Central memory CD4-positive, alpha-beta T cell (primary cell): ENCODE data around the gene BBX.

Experiments
- DNase-seq: peaks from one replicate; pipeline ENCODE4 v3.0.0; 2022
- total RNA-seq, 3 experiments: gene quantifications; one replicate each; lab custom pipeline; 2026; lab: John Stamatoyannopoulos, UW

The BBX gene
- 115 to 202 (median 148) reads per million in 3 experiments for total RNA-seq

DNA sequence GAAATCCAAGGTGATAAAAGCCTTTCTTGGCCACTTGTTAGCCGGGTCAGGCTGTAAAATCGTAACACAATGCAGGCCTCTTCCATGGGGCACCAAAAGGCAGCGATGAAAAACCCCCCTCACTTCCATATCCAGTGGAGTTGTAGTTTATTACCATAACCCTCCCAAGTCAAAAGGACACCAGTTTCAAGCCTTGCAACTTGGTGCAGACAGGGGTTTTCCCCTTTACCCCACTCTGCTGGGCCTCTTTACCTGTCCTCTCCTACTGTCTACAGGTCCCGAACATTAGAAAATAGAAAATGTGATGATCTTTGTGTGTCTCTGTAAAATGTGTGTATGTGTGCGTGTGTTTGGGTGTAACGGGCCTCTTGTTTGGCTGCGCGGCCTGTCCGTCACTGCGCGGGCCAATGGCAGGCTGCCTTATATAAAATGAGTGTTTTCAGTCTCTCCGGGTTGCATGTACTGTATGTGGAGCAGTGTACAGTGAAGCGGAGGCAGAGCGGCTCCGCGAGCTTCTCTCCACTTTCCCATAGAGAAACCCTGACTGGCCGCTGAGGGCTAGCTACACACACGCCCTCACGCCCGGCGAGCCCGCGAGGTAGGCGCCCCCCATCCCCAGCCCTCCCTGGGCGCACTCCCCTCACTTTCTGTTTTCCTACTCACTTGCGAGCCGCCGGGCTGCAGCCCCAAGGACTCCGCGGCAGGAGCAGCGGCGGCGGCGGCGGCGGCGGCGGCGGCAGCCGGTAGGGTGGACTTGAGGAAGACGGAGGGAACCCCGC is at the start of gene BBX:
TSS of gene BBX (plus strand) at position 453 of the 779 bp plus-strand sequence. CDS start 187,499 bp downstream, outside the sequence.
- peak; percentile 95 for DNase-seq

DNA sequence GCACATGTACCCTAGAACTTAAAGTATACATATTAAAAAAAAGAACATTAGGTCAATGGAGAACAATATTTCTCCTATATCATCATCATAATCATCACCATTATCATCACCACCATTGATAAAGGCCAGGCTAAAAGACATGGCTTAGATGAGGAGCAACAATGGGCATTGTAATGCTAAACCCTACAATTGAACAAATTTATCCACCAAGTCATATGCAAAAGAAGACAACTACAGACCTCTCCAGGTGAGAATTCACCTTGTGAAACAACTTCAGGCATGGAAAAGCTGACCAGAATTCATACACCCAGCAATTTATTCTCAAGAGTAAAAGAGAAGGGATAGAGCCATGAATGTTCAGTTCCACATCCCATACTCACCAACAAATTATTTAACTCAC is 46.3 kb upstream of the BBX start:
- DNase-seq, result no peak

DNA sequence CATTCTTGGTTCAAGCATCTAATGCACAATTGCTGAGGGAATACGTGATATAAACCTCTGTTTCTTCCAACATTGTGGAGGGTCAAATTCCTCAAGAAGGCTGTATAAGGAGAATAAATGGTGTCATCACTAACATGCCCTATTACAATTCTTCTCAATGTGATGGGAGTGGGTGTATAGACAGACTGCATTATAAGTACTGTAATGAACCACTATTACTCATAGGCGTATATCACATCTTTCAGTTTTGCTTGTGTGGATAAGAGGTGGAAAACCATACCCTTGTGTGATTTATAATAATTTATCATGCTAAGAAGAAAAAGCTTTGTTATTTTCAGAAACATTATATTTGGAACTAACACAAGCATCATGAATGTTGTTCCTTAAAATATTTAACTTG is 35.3 kb upstream of the BBX start:
- DNase-seq, result no peak

DNA sequence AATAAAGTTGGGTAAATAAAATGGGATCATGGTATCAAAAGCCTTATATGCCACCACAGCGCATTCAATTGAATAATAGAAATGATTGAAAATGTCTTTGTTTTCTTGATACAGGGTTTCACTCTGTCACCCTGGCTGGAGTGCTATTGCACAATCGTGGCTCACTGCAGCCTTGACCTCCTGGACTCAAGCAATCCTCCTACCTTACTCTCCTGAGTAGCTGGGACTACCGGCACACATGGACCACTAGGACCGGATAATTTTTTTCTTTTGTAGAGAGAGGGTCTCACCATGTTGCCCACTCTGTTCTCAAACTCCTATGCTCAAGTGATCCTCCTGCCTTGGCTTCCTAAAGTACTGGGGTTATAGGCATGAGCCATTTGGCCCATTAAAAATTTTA is 33.8 kb upstream of the BBX start:
- no peak for DNase-seq

DNA sequence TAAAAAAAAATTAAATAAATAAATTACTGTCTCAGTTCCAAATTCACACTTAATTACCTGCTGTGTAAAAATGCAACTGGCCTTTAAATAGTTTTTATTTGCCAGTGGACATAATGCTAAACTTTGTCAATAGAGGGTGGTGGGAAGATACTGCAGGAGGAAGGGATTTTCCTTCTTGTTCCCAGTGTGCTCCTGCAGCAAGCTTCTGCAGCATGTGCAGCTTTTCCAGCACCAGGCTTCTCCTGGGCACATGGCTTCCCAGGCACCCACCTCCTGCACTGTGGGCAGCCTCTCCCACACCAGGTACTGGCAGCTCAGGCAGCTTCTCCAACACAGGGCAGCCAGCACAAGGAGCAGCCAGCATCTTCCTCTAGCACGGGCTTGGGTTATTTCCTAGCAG is 29.6 kb upstream of the BBX start:
- DNase-seq, result no peak

DNA sequence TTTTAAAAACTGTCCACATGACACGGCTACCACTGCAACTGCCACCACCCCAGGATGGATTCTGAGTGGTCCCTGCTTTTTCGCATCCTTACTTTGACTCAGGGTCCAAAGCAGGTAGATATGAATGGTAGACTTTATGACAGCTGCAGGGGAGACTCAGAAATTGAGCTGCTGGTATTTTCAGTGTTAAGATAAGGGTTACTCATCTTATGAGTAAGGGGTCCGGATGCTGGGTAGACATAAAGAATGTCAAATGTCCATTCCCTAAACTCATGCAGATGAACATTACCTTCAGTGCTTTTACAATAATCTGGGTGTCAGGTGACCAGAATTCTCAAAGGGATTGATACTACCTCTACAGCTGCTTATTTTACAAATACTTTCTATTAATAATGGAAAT is 25.9 kb upstream of the BBX start:
- no peak for DNase-seq

DNA sequence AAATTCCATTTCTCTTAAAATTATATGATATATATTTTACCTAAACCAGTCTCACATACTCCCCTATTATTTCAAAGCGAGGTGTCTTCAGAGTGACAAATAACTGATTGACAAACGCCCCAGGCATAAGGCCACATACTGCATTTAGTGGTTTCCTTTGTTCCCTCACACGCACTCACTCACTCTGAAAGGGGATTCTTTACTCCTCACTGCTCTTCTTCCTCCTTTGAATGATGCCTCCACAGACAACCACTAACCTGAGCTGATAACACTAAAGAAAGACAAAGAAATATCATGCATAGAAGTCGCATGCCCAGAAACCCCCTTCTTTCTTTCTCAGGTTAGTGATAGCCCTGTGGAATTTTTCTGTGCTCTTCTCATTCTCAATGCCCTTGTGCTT is 24.1 kb upstream of the BBX start:
- DNase-seq, result no peak

DNA sequence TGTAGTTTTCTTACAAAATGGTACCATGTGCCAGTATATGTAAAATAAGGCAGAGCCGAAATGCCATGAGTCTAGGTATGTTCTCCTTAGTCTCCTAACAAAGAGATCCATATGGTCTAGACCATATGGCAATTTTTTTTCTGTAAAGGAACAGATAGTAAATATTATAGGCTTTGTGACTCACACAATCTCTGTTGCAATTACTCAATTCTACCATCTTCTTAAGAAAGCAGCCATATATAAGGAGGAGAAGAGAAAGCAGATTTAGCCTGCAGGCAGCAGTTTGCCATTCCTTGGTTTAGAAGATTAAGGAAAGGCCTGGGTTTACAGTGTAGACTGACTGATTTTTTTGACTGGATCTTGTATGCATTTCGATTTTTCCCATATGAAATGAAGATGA is 16.3 kb upstream of the BBX start:
- no peak for DNase-seq

DNA sequence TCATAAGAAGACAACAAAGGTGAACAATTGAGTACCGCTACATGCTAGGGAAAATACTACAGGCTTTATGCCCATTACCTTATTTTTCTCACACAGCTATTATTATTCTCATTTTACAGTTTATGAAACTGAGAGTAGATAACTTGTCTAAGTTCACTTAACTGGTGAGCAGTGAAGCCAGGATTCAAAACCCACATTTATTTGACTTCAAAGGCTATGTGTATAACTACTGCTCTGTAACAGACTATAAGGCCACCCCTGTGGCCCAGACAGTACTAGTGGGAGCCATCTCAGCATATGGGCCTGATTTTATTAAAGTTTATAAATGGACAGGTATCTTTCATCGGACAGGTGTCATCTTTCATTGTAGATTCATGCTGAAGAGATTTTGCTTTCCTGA is 14.4 kb upstream of the BBX start:
- DNase-seq, result no peak

DNA sequence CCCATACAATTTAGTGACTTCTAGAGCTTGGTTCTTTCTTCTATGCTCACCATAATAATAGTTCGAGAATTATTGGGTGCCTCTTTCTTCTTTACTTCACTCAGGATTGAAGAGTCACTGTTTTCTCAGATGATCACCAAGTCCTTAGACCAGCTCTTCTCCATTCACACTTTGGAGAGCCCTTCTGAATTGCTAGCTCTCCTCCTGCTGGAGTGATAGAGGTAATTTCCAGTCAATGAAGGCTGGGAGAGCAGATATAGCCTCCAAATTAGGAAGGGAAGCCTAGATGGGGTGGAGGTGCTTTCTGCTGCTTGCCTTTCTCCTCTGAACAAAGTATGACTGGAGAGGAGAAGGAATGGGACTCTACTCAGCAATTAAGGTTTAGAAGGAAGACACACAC is 10.7 kb upstream of the BBX start:
- no peak for DNase-seq

DNA sequence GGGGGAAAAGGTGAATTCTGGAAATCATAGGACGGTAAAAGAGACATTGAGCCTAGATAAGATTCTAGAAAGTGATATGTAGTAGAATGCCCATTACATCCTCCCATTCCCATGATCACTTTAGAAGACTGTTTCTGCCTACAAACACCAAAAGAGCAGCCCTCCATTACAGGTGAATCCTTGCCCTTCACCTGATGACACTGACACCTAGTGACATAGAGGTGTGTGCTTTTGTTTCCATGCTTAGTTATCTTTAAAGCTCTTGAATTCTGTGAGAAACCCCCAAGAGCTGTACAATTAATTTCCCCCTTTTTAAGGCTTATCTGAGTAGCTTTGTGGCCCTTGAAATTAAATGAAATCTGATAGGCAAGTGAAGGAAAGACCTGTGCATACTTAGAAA is 8.3 kb upstream of the BBX start:
- DNase-seq, result no peak

DNA sequence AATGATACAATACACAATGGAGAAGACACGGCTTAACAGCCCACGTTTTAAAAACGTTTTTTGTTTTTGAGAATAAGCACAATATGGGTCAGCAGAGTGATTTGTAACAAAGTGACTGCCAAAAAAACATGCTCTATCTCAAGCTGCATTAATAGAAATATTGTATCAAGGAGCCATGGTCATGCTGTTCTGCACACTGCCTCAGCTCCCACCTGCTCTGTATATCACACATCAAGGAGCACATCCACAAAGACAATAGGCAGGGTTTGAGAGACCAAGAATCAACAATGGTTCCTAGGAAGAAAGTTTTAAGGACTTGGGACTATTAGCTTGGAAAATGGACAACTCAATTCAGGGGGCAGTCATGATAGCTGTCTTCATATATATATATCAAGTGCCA is 6.3 kb upstream of the BBX start:
- no peak for DNase-seq

DNA sequence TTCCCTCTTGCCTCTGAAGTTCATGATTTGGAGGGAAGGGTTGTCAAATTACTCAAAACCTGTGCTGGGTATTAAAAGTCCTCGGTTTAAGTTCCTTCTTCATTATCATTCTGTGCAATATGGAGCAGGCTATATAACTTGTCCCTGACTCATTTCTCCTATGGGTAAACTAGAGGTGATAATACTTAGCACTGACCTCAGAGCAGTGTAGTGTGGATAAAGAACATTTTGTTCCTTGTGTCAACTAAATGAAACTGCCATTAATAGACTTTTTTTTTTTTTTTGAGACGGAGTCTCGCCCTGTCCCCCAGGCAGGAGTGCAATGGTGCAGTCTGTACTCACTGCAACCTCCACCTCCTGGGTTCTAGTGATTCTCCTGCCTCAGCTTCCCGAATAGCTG is 2.2 kb upstream of the BBX start:
- DNase-seq, result no peak

DNA sequence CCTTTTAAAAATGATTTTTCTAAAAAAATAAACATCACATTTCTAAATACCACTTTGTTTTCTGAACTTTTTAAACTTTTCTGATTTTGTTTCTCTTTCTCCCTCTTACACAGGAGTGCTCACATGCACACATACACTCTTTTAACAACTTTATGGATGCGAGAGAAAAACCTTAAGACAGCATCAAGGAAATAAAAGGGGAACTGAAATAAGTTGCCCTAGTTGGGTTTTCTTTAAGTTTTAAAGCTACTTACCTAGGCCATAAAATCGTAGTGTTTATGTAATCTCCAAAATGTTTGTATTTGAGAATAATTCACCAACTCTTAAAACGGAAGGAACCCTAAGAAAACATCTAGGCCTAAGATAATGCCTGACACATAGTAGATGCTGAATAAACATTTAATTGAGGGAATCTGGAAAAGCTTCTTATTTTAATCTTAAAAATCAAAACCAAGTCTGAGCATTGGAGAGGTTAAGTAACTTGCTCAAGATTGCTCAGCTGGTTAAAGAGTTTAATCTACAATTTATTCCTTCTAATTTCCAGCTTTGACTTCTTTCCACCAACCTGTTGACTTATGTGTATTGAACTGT is 1.2 kb upstream of the BBX start:
- no peak for DNase-seq

DNA sequence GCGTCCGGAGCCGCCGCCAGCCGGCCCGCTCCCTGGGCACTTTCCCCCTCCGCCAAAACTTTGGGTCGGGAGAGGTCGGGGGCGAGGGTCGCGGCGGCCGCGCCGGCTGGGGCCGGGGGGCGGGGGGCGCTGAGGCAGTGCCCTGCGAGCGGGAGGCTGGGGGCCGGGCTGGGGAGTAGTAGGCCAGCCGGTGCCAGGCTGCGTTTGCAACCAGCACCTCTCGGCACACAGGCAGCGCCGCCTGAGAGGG is 452 bp downstream of the BBX start:
- DNase-seq, result no peak

DNA sequence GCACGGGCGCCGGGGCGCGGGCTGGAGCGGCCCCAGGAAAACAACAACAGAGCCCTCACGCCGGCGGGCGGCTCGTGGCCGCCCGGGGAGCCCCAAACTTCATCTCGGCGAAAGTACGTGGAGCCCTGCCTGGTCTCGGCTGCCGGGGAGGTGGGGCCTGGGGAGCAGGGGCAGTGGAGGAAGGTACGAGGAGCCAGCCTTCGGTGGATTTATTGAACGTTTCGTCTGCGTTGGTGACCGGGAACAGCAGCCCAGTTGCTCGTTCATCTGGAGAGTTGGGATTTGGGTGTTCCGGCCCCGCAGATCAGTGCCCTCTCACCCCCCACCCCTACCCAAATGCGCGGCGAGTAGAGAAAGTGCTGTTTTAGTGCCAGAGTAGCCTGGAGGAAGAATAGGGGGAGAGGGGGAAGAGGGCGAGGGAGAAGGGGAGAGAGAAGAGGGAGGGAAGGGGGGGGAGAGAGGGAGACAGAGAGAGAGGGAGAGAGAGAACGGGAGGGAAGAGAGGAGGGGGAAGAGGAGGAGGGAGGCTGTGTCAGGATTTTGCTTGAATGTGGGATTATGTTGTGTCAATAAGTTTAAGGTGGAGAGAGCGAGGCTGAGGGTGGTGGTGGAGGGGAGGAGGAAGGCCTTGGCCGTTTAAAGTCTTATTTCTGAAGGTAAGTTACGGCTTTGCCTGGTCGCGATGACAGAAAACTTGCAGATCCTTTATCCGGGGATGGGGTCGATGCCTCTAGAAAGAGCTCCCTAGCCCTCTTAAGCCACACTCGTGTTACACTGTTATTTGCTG is 970 bp downstream of the BBX start:
- peak; percentile 56 for DNase-seq

DNA sequence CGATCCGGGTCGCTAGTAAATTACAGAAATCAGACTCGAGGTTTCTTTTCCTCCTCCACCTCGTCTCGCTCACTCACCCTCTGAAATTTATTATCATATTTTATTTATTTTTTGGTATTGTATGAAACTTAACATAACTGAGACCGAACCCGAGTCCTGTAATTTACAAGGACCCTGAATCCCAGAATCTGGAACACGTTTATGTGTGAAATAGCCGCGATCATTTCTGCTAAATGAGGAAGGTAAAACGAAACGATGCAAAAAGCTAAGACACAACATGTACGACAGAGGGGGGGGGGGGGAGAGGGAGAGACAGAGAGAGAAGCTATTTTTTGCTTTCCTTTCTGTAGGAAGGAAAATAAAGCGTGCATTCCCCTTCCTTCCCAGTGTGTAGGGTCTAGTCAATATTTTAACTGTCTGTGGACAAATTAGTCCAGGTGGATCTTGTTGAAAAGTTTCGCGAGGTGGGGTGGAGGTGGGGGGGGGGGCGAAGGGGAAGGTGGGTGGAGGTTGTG is 1.6 kb downstream of the BBX start:
- peak; percentile 43 for DNase-seq

DNA sequence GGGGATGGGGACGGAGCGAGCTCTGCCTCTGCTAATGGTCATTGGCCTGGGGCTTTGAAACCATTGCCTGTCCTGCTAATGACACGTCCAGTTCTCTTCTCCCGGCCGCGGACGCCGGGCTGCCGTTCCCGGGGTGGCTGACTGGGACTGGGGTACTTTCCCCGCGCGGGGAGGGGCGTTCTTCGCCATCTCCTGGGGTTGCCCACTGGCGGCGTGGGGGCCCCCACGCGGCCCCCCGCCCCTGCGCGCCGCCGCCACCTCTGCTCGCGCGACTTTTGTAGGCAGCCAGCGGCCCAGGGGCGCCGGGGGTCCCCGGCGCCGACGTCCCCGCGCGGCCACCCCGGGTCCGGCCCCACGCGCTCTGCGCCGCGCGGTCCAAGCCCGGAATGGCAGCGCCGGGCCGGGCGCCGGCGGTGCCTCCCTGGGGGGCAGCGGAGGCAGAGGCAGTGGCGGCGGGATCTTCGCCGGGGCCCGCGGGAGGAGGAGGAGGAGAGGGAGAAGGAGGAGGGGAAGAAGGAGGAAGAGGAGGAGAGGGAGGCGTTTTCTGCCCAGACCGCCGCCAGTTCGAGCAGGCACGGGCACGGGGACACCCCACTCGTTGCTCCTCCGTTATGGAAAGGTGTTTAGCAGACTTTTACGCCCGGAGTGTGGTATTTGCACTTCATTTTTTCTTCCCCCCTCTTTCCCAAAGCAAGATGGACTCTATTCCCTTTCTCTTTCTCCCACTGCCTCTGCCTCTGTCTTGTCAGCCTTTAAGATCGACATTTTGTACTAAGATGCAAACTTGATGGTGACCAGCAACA is 2.3 kb downstream of the BBX start:
- DNase-seq, result peak; percentile 44

DNA sequence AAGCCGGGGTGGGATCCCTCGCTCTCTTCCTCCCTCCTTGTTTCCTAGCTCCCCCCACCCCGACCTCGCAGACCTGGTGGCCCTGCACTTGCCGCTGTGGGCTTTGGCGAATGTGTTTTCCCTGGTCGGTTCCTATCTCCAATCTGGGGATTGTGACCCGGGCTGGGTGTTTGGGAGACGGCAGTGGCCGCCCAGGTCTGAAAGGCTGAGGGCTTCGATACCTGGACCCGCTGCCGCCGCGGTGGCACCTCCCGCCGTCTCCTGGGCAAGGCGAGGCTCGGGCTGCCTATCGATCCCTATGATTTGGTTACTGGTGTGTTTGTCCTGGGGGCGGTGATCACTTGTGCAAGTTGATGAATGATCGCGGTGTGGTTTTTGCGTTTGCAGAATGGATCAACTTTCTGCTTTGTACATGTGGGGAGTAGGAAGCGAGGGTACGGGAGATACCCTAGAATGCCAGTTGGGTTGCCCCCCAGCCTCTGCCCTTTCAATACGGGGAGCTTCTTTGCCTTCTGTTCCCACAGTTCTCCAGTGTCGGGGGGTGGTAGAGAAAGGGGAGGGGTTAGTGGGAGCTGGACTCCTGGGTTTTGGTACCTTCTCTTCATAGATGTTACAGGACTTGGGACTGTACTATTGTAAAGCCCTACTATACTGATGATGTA is 3.0 kb downstream of the BBX start:
- DNase-seq, result no peak

DNA sequence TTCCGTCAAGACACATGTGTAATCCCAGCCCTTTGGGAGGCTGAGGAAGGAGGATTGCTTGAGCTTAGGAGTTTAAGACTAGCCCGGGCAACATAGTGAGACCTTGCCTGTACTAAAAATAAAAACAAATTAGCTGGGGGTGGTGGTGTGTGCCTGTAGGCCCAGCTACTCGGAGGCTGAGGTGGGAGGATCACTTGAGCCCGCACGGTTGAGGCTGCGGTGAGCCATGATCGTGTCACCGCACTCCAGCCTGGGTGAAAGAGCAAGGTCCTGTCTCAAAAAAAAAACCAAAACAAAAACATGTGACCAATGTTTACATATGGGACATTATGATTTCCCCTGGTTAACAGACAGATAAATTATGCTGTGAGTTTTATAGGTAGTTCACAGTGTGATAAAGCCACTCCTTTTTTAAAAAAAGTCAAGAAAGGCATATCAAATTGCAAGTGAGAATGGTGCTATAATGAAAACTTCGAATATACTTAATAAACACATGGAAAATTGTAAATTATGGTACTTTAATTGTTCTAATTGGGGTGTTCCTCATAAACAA is 9.2 kb downstream of the BBX start:
- DNase-seq, result no peak

DNA sequence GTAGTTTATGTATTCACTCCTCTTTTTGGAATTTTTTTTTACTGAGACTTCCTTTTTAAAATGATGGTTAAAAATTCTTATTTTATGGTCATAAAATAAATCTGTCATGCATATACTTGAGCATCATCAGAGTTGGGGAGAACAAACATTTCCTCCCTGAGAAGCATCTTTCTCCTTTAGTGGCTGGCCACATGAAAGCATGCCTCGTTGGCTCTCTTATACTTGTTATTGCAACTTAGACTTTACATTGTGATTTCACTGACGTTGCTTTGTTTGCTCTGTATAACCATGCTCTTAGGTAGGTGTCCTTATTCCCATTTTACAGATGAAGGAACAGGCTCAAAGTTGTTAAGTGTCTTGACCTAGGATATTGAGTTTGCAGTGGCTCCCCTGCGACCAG is 18.1 kb downstream of the BBX start:
- DNase-seq, result no peak

DNA sequence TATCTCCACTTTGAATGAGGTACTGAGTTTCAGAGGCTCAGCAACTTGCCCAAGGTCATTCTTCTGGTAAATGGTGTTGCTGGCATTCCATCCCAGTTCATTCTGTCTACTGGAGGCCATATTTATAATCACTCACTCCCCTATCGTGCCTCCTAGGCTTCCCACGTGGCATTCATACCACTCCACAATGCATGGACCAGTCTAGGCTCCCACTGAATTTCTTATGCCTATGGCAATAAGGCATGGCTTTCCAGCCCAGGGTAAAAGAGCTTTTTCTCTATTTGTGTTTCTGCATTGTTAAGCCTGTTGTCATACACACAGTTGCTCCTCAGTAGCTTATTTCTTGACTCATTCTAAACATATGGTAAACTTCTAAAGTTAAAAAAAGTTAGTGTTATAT is 19.9 kb downstream of the BBX start:
- DNase-seq, result no peak
